Liver (tissue), 9 donors: ENCODE data around the gene BEGAIN. TPM values are rescaled to one million over a fixed set of nuclear protein-coding genes. Genes with fewer than 3 reads are reported as not detected.

ENCODE experiments used
- DNase-seq: peaks from one replicate; pipeline ENCODE4 v3.0.0-alpha.2; 2017; ENCODE audit warnings: low spot score
- H3K27ac ChIP-seq, 2 donors: one replicate each; pipeline ENCODE4 v1.7.0; 2013; ENCODE audit warnings: inconsistent platforms in 2 of 2, low read length in 2 of 2, control low read depth in 1 of 2, low read depth in 1 of 2, mild to moderate bottlenecking in 1 of 2
- H3K27me3 ChIP-seq, 4 donors: one replicate each; pipeline versions ENCODE4 v1.6.1 to v1.7.0; 2013; ENCODE audit warnings: low read length in 3 of 4, inconsistent platforms in 1 of 4, mild to moderate bottlenecking in 1 of 4, moderate library complexity in 1 of 4; ENCODE audit not compliant: control insufficient read depth in 4 of 4, insufficient read depth in 4 of 4
- H3K36me3 ChIP-seq, 4 donors: one replicate each; pipeline versions ENCODE4 v1.6.1 to v1.7.0; 2013; ENCODE audit warnings: low read length in 3 of 4, mild to moderate bottlenecking in 3 of 4, low read depth in 1 of 4, moderate library complexity in 1 of 4; ENCODE audit not compliant: control insufficient read depth in 4 of 4, insufficient read depth in 3 of 4
- H3K4me1 ChIP-seq, 4 donors: one replicate each; pipeline versions ENCODE4 v1.6.1 to v1.7.0; 2013; ENCODE audit warnings: low read length in 3 of 4, mild to moderate bottlenecking in 3 of 4, moderate library complexity in 1 of 4; ENCODE audit not compliant: control insufficient read depth in 4 of 4, insufficient read depth in 4 of 4
- H3K4me3 ChIP-seq, 3 donors: one replicate each; pipeline versions ENCODE4 v1.6.1 to v1.7.0; 2013; ENCODE audit warnings: low read length in 3 of 3, control low read depth in 1 of 3, low read depth in 1 of 3, mild to moderate bottlenecking in 1 of 3
- H3K9ac ChIP-seq, 2 donors: one replicate each; pipeline ENCODE4 v1.7.0; 2013; ENCODE audit warnings: low read length in 2 of 2, mild to moderate bottlenecking in 2 of 2, moderate library complexity in 2 of 2, control low read depth in 1 of 2, low read depth in 1 of 2
- H3K9me3 ChIP-seq, 4 donors: one replicate each; pipeline versions ENCODE4 v1.6.1 to v1.7.0; 2013; ENCODE audit warnings: low read length in 3 of 4; ENCODE audit not compliant: control insufficient read depth in 4 of 4
- CTCF ChIP-seq: fragments of 150-350 bp; IDR thresholded peaks from 2 replicates; pipeline ENCODE4 v1.5.1; 2017; ENCODE audit warnings: improper control_type of control experiment, low read depth, low read length; ENCODE audit not compliant: missing input control
- EGR1 ChIP-seq, 2 donors: IDR thresholded peaks; 2 replicates each; pipeline ENCODE4 v1.6.1; 2016 to 2018; ENCODE audit warnings: antibody characterized with exemption in 2 of 2, low read depth in 2 of 2
- FOXA1 ChIP-seq: IDR thresholded peaks from 2 replicates; pipeline ENCODE4 v1.6.1; 2016; ENCODE audit warnings: antibody characterized with exemption
- FOXA2 ChIP-seq: IDR thresholded peaks from 2 replicates; pipeline ENCODE4 v1.6.1; 2016; ENCODE audit warnings: antibody characterized with exemption
- GABPA ChIP-seq, 2 donors: IDR thresholded peaks in 1 of 2; conservative IDR thresholded peaks in 1 of 2; 2 replicates each; pipeline ENCODE4 v1.6.1; 2016; ENCODE audit warnings: antibody characterized with exemption in 2 of 2, mild to moderate bottlenecking in 1 of 2, moderate library complexity in 1 of 2
- HNF4A ChIP-seq, 2 donors: conservative IDR thresholded peaks; 2 replicates each; pipeline ENCODE4 v1.6.1; 2016; ENCODE audit warnings: antibody characterized with exemption in 2 of 2, mild to moderate bottlenecking in 2 of 2
- HNF4G ChIP-seq: IDR thresholded peaks from 2 replicates; pipeline ENCODE4 v1.6.1; 2016; ENCODE audit warnings: antibody characterized with exemption
- MAX ChIP-seq: IDR thresholded peaks from 2 replicates; pipeline ENCODE4 v1.6.1; 2016; ENCODE audit warnings: antibody characterized with exemption
- NR2F2 ChIP-seq: IDR thresholded peaks from 2 replicates; pipeline ENCODE4 v1.6.1; 2016; ENCODE audit warnings: antibody characterized with exemption
- RAD21 ChIP-seq, 2 donors: IDR thresholded peaks; 2 replicates each; pipeline ENCODE4 v1.6.1; 2016; ENCODE audit warnings: antibody characterized with exemption in 2 of 2, mild to moderate bottlenecking in 2 of 2
- RXRA ChIP-seq, 2 donors: IDR thresholded peaks; 2 replicates each; pipeline ENCODE4 v1.6.1; 2017 to 2018; ENCODE audit warnings: antibody characterized with exemption in 2 of 2, mild to moderate bottlenecking in 1 of 2
- SP1 ChIP-seq: IDR thresholded peaks from 2 replicates; pipeline ENCODE4 v1.6.1; 2018; ENCODE audit warnings: antibody characterized with exemption, mild to moderate bottlenecking
- TAF1 ChIP-seq: conservative IDR thresholded peaks from 2 replicates; pipeline ENCODE4 v1.6.1; 2016; ENCODE audit warnings: antibody characterized with exemption, mild to moderate bottlenecking
- YY1 ChIP-seq: IDR thresholded peaks from 2 replicates; pipeline ENCODE4 v1.6.1; 2016; ENCODE audit warnings: antibody characterized with exemption, mild to moderate bottlenecking
- ZBTB33 ChIP-seq: IDR thresholded peaks from 2 replicates; pipeline ENCODE4 v1.6.1; 2016; ENCODE audit warnings: antibody characterized with exemption
- WGBS: extraction: QIAGEN DNeasy Blood & Tissue Kit; methylation state at CpG from one replicate; pipeline ENCODE4 v1.1.7; 2013; 5-methylcytosine and 5-hydroxymethylcytosine counted together
- polyA plus RNA-seq, 2 donors: library from polyadenylated mRNA; stranded (reverse) in 1 of 2; unstranded in 1 of 2; fragments of 200-250 nt in 1 of 2; fragments of >200 nt in 1 of 2; fragmentation: Nextera tagmentation in 1 of 2; extraction: Ambion mirVana in 1 of 2; gene quantifications; one replicate each; pipeline versions ENCODE4 v1.2.1 to v1.2.3, GENCODE V29; 2013 to 2015
- total RNA-seq, 2 donors: library from RNA; depleted of rRNA; stranded (reverse); fragments of >200 nt; gene quantifications; one replicate each; pipeline ENCODE4 v1.2.3, GENCODE V29; 2014
- TF ChIP-seq, protein P1 (sequence below): IDR thresholded peaks from 2 replicates; pipeline ENCODE4 v1.6.1; 2016; ENCODE audit warnings: antibody characterized with exemption
- TF ChIP-seq, protein P2 (sequence below): IDR thresholded peaks from 2 replicates; pipeline ENCODE4 v1.6.1; 2016; ENCODE audit warnings: antibody characterized with exemption, mild to moderate bottlenecking
- donor health status: healthy.
- donor health status: healthy.
- donor health status: healthy.
- donor health status: healthy.
- donor health status: healthy.

BEGAIN gene
- total and polyA plus RNA-seq, 4 donors, result 0.11 to 1.9 (median 0.29) TPM

DNA sequence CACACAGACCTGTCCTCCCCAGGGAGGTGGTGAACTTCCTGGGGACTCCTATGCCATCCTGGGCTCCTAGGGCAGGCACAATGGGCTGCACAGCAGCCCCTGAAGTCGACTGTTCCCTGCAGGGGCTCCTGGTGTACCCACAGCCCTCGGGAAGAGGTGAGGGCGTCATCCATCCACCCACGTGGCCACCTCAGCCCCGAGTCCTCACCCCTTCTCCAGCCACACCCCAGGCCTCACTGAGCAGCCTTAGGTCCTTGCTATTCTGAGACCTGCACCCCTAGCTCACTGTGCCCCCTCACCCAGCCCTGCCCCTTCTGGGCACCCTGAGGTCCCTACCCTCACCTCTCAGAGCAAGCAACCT is 38.9 kb downstream of the BEGAIN start:
- Histone ChIP-seq H3K4me1 (peaks cover 0 to 6% (median 2%) of the 10 kb centered on the region in 4 donors), H3K27ac (no peak overlapping the region), H3K4me3 (no peak overlapping the region), H3K27me3 (no peaks in the 10 kb centered on the region), H3K9ac (no peak overlapping the region), H3K9me3 (no peaks in the 10 kb centered on the region), H3K36me3 (no peaks in the 10 kb centered on the region)
- TF ChIP-seq HNF4G (no peak), MAX (no peak), FOXA2 (no peak), EGR1 (IDR thresholded peaks at IDR 0.05; ENCODE audit: low read depth in 2 of 2) (no peak)
- no peak for DNase-seq
- 62% methylated on average over 5 of the region's 5 CpGs for WGBS

DNA sequence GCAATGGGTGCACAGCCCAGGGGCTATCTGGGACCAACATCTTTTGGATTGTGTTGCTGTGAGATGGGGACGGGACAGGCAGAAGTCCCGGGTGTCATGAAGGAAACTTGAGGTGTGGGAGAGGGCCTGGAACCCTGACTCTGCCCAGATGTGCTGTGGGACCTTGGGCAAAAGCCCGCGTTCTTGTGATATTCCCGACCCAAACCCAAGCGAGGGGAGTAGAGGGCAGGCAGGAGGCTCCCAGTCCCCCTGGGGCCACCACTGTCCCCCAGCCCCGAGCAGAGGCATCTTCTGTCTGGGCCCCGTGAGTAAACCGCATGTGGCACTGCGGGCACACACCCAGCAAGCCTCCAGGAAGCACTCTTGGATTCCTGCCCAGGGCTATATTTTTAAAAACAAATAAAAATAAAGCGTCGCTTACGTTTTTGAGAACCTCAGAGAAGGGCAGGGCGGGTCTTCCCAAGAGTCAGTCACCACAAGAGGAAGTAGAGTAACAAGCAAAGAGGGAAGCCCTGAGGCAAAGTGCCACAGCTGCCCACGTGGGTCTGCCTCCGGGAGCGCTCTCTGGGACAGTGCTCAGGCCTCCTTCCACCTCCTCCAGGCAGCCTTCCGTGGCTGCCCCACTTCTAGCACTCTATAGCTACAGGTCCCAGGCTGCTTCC is 39.5 kb downstream of the BEGAIN start:
- Histone ChIP-seq H3K27ac (peak overlapping the region in 1 of 2 donors; percentile 40), H3K4me1 (peaks cover 0 to 6% (median 2%) of the 10 kb centered on the region in 4 donors), H3K9ac (no peak overlapping the region), H3K9me3 (no peaks in the 10 kb centered on the region), H3K36me3 (no peaks in the 10 kb centered on the region), H3K27me3 (no peaks in the 10 kb centered on the region), H3K4me3 (no peak overlapping the region)
- DNase-seq, result no peak
- WGBS, result 61% methylated on average over 18 of the region's 18 CpGs
- TF ChIP-seq ZBTB33 (no peak), FOXA1 (no peak), MAX (no peak), FOXA2 (no peak), CTCF (no peak), HNF4A (conservative IDR thresholded peaks at IDR 0.05) (no peak), RAD21 (IDR thresholded peaks at IDR 0.05) (no peak), GABPA (IDR thresholded peaks at IDR 0.05 in 1 of 2, conservative IDR thresholded peaks at IDR 0.05 in 1 of 2) (no peak), TAF1 (no peak), HNF4G (no peak), YY1 (no peak), NR2F2 (no peak), SP1 (no peak), RXRA (IDR thresholded peaks at IDR 0.05) (no peak)
- TF ChIP-seq, protein P1, sequence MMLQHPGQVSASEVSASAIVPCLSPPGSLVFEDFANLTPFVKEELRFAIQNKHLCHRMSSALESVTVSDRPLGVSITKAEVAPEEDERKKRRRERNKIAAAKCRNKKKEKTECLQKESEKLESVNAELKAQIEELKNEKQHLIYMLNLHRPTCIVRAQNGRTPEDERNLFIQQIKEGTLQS, result no peak
- TF ChIP-seq, protein P2, sequence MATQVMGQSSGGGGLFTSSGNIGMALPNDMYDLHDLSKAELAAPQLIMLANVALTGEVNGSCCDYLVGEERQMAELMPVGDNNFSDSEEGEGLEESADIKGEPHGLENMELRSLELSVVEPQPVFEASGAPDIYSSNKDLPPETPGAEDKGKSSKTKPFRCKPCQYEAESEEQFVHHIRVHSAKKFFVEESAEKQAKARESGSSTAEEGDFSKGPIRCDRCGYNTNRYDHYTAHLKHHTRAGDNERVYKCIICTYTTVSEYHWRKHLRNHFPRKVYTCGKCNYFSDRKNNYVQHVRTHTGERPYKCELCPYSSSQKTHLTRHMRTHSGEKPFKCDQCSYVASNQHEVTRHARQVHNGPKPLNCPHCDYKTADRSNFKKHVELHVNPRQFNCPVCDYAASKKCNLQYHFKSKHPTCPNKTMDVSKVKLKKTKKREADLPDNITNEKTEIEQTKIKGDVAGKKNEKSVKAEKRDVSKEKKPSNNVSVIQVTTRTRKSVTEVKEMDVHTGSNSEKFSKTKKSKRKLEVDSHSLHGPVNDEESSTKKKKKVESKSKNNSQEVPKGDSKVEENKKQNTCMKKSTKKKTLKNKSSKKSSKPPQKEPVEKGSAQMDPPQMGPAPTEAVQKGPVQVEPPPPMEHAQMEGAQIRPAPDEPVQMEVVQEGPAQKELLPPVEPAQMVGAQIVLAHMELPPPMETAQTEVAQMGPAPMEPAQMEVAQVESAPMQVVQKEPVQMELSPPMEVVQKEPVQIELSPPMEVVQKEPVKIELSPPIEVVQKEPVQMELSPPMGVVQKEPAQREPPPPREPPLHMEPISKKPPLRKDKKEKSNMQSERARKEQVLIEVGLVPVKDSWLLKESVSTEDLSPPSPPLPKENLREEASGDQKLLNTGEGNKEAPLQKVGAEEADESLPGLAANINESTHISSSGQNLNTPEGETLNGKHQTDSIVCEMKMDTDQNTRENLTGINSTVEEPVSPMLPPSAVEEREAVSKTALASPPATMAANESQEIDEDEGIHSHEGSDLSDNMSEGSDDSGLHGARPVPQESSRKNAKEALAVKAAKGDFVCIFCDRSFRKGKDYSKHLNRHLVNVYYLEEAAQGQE, result no peak
